ENCODE data around the gene TMEM184B. TPM values are rescaled to one million over a fixed set of nuclear protein-coding genes. Genes with fewer than 3 reads are reported as not detected.
"Not testable (repeated sequence)": the region's sequence is repeated elsewhere in the genome, so short reads cannot be mapped to it uniquely, and the experiment has no call there.

The TMEM184B gene
- total RNA-seq, 1 experiment from 2014 or later: 90.7 TPM

DNA sequence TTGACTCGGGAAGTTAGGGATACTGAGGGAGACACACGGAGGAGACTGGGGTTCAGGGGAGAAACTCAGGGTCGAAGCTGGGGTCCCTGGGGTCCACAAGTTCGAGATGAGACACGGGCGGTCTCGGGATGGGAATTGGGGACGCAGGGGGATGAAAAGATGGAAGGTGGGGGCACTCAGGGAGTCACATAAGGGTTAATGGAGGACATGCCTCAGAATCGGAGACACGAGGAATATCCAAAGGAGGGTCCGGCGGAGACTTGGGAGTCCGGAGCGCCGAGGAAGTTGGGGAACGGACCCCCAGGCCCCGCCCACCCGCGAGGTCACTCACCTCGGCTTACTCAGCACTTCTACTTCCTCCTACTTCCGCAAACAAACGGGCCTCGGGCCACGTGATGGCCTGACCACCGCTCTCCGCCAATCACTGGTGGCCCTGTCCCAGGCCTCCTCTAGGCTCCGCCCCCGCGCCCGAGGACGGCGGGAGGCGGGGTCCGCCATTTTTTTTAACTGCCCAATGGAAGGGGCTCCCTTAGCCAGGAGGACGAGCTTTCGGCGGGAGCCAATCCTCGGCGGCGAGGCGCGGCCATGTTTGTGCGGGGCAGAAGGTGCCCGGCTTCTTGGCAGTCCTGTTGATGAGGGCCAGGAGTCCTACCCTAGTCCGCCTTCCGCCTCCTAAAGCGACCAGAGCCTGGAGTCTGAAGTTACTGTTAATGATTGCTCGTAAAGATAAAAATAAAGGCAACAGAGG, 91.2 kb downstream of the TMEM184B start, which contains the start of gene PLA2G6:
Gene PLA2G6 (minus strand): TSS at position 378 of the 748 bp plus-strand sequence. CDS start 12,404 bp downstream, outside the sequence.
- DNase-seq (ENCODE audit: low read depth): peak; percentile 97

DNA sequence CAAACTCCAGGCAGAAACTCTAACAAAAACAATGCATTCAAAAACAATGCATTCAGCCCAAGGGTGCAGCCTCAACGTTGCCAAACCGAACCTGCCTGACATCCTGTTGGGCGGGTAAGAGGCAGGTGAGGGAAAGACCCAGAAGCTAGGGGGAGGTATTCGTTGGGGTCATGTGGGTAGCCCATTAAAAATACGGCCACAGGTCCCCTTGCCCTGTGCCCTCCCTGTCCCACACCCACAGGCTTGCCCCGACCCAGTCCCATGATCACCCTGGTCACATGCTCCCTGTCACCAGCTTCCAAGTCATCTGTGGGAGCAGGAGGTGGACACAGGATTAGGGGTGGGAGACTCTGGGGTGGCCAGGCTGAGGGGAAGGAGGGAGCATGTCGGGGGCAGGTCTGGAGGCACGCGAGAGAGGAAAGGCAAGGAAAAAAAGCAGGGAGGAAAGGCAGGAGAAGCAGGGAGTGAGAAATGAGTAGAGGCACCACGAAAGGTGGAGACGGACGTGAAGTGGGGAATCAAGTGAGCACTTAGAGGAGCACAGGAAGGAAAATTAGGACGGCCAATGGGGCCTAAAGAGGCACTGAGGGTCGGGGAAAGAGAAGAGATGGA, 91.9 kb downstream of the TMEM184B start:
- no peak for DNase-seq (ENCODE audit: low read depth)

DNA sequence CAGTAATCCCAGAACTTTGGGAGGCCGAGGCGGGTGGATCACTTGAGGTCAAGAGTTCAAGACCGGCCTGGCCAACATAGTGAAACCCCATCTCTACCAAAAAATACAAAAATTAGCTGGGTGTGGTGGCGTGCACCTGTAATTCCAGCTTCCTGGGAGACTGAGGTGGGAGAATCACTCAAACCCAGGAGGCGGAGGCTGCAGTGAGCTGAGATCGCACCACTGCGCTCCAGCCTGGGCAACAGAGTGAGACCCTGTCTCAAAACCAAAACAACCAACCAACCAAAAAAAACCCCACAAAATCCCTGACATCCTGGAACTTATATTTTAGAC, 94.2 kb downstream of the TMEM184B start:
- DNase-seq (ENCODE audit: low read depth): not testable (repeated sequence)

DNA sequence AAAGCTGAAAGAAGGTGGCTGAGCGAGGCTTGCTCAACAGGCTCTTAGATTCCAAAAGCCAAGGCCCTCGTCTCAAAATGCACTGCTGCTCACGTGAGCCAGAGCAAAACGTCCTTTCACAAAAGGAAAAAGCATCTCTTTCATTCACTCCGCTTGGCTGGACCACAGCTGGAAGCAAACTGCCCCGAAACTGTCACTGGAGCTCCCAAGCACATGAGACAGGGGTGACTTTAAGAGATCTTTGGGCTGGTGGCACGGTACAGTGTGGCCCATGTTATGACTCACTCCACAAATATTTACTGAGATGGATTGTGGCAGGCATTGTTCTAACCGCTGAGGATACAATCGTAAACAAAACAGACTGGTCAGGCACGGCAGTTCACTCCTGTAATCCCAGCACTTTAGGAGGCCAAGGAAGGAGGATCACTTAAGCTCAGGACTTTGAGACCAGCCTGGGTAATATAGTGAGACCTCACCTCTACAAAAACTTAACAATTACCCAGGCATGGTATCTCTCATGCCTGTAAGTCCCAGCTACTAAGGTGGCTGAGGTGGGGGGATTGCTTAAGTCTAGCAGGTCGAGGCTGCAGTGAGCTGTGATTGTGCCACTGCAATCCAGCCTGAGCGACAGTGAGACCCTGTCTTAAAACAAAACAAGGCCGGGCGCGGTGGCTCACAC, 94.7 kb downstream of the TMEM184B start:
- peak; percentile 95 for DNase-seq (ENCODE audit: low read depth)

- DNase-seq (ENCODE audit: low read depth): not testable (repeated sequence)
Observed at GRCh38 chr22:38177571-38177925, 95.3 kb downstream of the TMEM184B start.

GRCh38 chr22:38177044-38177443, 95.8 kb downstream of the TMEM184B start:
- DNase-seq (ENCODE audit: low read depth): no peak

DNA sequence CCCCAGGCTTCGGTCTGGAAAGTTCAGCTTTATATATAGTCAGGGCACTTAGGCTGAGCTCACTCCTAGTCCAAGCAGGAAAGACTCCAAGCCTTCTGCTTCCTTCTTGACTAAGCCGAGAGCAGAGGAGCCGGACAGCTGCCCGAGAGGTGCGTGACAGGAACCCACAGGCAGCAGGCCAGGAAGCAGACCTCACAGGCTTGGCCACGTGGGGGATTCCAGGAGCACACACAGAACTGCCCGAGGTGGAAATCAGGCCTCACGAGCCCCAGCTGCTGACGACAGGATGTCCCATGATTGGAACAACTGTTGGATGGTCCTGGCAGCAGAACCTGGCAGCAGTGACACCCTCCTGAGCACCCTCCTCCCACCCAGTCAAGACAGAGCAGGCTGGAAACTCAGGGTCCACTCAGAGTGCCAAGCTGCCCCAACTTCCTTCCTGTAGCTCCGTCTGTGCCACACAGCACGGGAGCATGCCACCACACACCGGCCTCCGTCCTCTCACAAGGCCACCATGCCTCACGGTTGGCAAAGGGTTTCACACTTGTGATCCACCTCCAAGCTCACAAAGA, 96.6 kb downstream of the TMEM184B start:
- DNase-seq (ENCODE audit: low read depth): peak; percentile 96

DNA sequence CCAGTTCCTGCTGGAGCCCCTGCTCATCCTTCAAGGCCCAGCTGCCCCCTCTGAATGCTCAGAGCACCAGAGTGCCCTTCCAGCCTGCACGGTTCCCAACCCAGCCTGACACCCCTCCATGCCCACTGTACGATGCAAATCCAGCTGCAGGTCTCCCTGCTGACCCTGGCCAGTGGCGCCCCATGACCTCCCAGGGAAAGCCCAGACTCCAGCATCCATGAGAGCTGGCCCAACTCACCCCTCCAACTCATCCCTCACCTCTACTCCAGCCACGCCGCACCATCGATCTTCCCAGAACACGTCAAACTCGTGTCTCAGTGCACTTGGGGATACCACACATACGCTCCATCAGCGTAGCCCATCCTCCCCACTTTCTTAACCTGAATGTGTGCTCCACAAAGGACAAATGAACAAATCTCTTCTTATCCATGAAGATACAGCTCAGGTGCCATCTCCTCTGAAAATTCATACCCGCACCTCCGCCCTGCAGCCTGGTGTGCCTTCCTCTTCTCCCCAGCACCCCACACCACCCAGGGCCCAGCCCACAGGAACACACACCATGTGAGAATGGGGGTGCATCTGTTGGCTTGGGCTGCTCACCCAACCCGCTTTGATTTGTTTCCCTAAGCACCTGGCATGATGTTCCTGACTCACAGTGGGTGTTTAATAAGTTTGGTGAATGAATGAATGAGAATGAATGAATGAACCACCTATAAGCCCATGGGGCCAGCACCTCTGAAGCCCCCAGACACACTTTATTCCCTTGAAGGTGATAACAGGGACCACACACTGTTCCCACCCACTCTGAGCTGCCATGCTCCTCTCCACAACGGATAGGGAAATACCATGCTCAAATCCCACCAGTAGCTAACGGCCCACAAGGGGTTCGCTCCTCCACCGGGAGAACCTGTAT, 97.3 kb downstream of the TMEM184B start:
- no peak for DNase-seq (ENCODE audit: low read depth)

- no peak for DNase-seq (ENCODE audit: low read depth)
Observed at GRCh38 chr22:38174626-38175025, 98.2 kb downstream of the TMEM184B start.

- no peak for DNase-seq (ENCODE audit: low read depth)
Observed at GRCh38 chr22:38173641-38173906, 99.2 kb downstream of the TMEM184B start.

GRCh38 chr22:38172832-38173640, 99.8 kb downstream of the TMEM184B start:
- DNase-seq (ENCODE audit: low read depth): peak; percentile 73

- no peak for DNase-seq (ENCODE audit: low read depth)
Observed at GRCh38 chr22:38171927-38172831, 100.6 kb downstream of the TMEM184B start.

- no peak for DNase-seq (ENCODE audit: low read depth)
Observed at GRCh38 chr22:38170469-38170868, 102.3 kb downstream of the TMEM184B start.

Other genes starting within 250 kb of the TMEM184B start
- gene PICK1, start 215.6 kb downstream of the TMEM184B start, total RNA-seq (2014; rRNA removed; shearing (Covaris generic)): 21.7 and 26.8 TPM in 2 replicates
- not detected in 2 replicates for gene SLC16A8, start 188.8 kb downstream of the TMEM184B start, total RNA-seq (2014; rRNA removed; shearing (Covaris generic))
- not detected in 2 replicates for gene BAIAP2L2, start 162.3 kb downstream of the TMEM184B start, total RNA-seq (2014; rRNA removed; shearing (Covaris generic))
- 0.96 TPM in 1 of 2 replicates, not detected in the other for gene PLA2G6, start 91.2 kb downstream of the TMEM184B start, total RNA-seq (2014; rRNA removed; shearing (Covaris generic))
- 9.1 and 13.5 TPM in 2 replicates for gene MAFF, start 71.0 kb downstream of the TMEM184B start, total RNA-seq (2014; rRNA removed; shearing (Covaris generic))
- gene CSNK1E, start 44.4 kb upstream of the TMEM184B start, total RNA-seq (2014; rRNA removed; shearing (Covaris generic)): 67.0 and 99.4 TPM in 2 replicates
- 0.22 and 1.1 TPM in 2 replicates for gene KCNJ4, start 182.2 kb upstream of the TMEM184B start, total RNA-seq (2014; rRNA removed; shearing (Covaris generic))
- gene KDELR3, start 195.1 kb upstream of the TMEM184B start, total RNA-seq (2014; rRNA removed; shearing (Covaris generic)): 58.5 and 83.7 TPM in 2 replicates
- gene DDX17, start 233.3 kb upstream of the TMEM184B start, total RNA-seq (2014; rRNA removed; shearing (Covaris generic)): 233 and 380 TPM in 2 replicates